AG10803 (cell line): Measurements from ENCODE around the gene ATAD3C.

Experiments used
- DNase-seq: peaks from one replicate; pipeline ENCODE4 v3.0.0; 2010; ENCODE audit warnings: low read depth
- H3K4me3 ChIP-seq: 2 replicates; pipeline ENCODE4 v1.5.1; 2011; ENCODE audit warnings: mild to moderate bottlenecking, low read length, control low read depth
- CTCF ChIP-seq: conservative IDR thresholded peaks from 2 replicates; pipeline ENCODE4 v1.5.1; 2011; ENCODE audit warnings: mild to moderate bottlenecking, low read length, control low read depth, inconsistent platforms

The ATAD3C gene

GRCh38 chr1:1434131-1434823 is 15.2 kb upstream of the ATAD3C start:
- no peak for DNase-seq
- TF ChIP-seq CTCF = no peak
- no peak overlapping the region for H3K4me3 ChIP-seq

GRCh38 chr1:1434824-1435105 is 14.7 kb upstream of the ATAD3C start:
- DNase-seq = no peak
- TF ChIP-seq CTCF = no peak
- H3K4me3 ChIP-seq = no peak overlapping the region

GRCh38 chr1:1435106-1435903 is 14.2 kb upstream of the ATAD3C start, which contains the start of gene VWA1:
VWA1 (plus strand) TSS chr1:1435690; CDS start chr1:1435749, 59 bp downstream.
- H3K4me3 ChIP-seq = peak within 1 kb of the TSS; percentile 50
- DNase-seq = peak; percentile 55
- no peak for TF ChIP-seq CTCF

GRCh38 chr1:1435911-1436629 is 13.4 kb upstream of the ATAD3C start:
- TF ChIP-seq CTCF = no peak
- DNase-seq = no peak
- H3K4me3 ChIP-seq = peak overlapping the region; percentile 48

- TF ChIP-seq CTCF = no peak
- DNase-seq = no peak
- no peak overlapping the region for H3K4me3 ChIP-seq
Observed at GRCh38 chr1:1436630-1437032, 12.9 kb upstream of the ATAD3C start.

- H3K4me3 ChIP-seq = no peak overlapping the region
- DNase-seq = no peak
- TF ChIP-seq CTCF = no peak
Observed at GRCh38 chr1:1437033-1437903, 12.2 kb upstream of the ATAD3C start.
